SK-N-SH (cell line): ENCODE results near the gene FAM131A. TPM values are rescaled to one million over a fixed set of nuclear protein-coding genes. Genes with fewer than 3 reads are reported as not detected.

Experiments used
- CTCF ChIA-PET: fragments of 300-600, 350-600 bp; formaldehyde crosslinking; extraction: SDS; loops from one replicate; lab custom pipeline; 2021; lab: Yijun Ruan, JAX
- POLR2A ChIA-PET: fragments of 350-600 bp; sonication (Branson Sonifier 250); formaldehyde crosslinking; extraction: SDS; loops from one replicate; lab custom pipeline; 2020; ENCODE audit warnings: antibody characterized with exemption, inconsistent platforms; lab: Yijun Ruan, JAX
- DNase-seq: peaks from one replicate; pipeline ENCODE4 v3.0.0; 2012
- H2AFZ ChIP-seq: fragments of 200-600 bp; sonication (generic); 2 replicates; pipeline ENCODE4 v1.8.1; 2016; ENCODE audit warnings: antibody characterized with exemption, mild to moderate bottlenecking, low read depth
- H3F3A ChIP-seq: fragments of 200-600 bp; sonication (generic); replicated peaks from 2 replicates; pipeline ENCODE3; 2016; ENCODE audit warnings: antibody characterized with exemption, mild to moderate bottlenecking; ENCODE audit not compliant: insufficient read depth
- H3K27ac ChIP-seq, 2 experiments: fragments of 200-500 bp in 1 of 2; fragments of 200-600 bp in 1 of 2; sonication (Bioruptor generic) in 1 of 2; sonication (generic), shearing (Covaris generic) in 1 of 2; 2 replicates each; pipeline versions ENCODE4 v1.5.1 to v1.6.1; 2014 to 2016; ENCODE audit warnings: low read depth in 2 of 2, inconsistent platforms in 1 of 2, low read length in 1 of 2, mild to moderate bottlenecking in 1 of 2, mixed read lengths in 1 of 2
- H3K27me3 ChIP-seq: fragments of 200-600 bp; sonication (generic), shearing (Covaris generic); 2 replicates; pipeline ENCODE4 v1.6.1; 2016; ENCODE audit warnings: mixed run types; ENCODE audit not compliant: insufficient read depth
- H3K36me3 ChIP-seq, 2 experiments: fragments of 200-500 bp in 1 of 2; fragments of 200-600 bp in 1 of 2; sonication (Bioruptor generic) in 1 of 2; sonication (generic) in 1 of 2; replicated peaks in 1 of 2; 2 replicates each; pipeline versions ENCODE3 to v1.5.1; 2014 to 2016; ENCODE audit warnings: low read length in 1 of 2, mild to moderate bottlenecking in 1 of 2; ENCODE audit not compliant: insufficient read depth in 2 of 2, control insufficient read depth in 1 of 2
- H3K4me1 ChIP-seq, 2 experiments: fragments of 200-500 bp in 1 of 2; fragments of 200-600 bp in 1 of 2; sonication (Bioruptor generic) in 1 of 2; sonication (generic), shearing (Covaris generic) in 1 of 2; 2 replicates each; pipeline versions ENCODE4 v1.5.1 to v1.6.1; 2014 to 2016; ENCODE audit warnings: low read depth in 1 of 2, low read length in 1 of 2, mixed run types in 1 of 2; ENCODE audit not compliant: insufficient read depth in 2 of 2, control insufficient read depth in 1 of 2
- H3K4me2 ChIP-seq: fragments of 200-600 bp; sonication (generic), shearing (Covaris generic); 2 replicates; pipeline ENCODE4 v1.6.1; 2017; ENCODE audit warnings: mixed run types
- H3K4me3 ChIP-seq, 2 experiments: fragments of 200-500 bp in 1 of 2; fragments of 200-600 bp in 1 of 2; sonication (Bioruptor generic) in 1 of 2; sonication (generic), shearing (Covaris generic) in 1 of 2; 2 replicates each; pipeline versions ENCODE4 v1.5.1 to v1.8.1; 2014 to 2016; ENCODE audit warnings: low read depth in 2 of 2, inconsistent platforms in 1 of 2, low read length in 1 of 2, mild to moderate bottlenecking in 1 of 2, mixed read lengths in 1 of 2, moderate library complexity in 1 of 2
- H3K79me2 ChIP-seq: fragments of 200-600 bp; sonication (generic); 2 replicates; pipeline ENCODE4 v1.8.1; 2017; ENCODE audit warnings: mild to moderate bottlenecking; ENCODE audit not compliant: insufficient read depth
- H3K9ac ChIP-seq: fragments of 200-600 bp; sonication (generic); 2 replicates; pipeline ENCODE4 v1.6.1; 2017; ENCODE audit warnings: mixed run types
- H3K9me2 ChIP-seq: fragments of 200-600 bp; sonication (generic); 2 replicates; pipeline ENCODE4 v1.6.1; 2017; ENCODE audit warnings: mixed run types
- H3K9me3 ChIP-seq: fragments of 200-600 bp; sonication (generic); 2 replicates; pipeline ENCODE4 v1.6.1; 2017; ENCODE audit warnings: mixed run types, mild to moderate bottlenecking, moderate library complexity
- H4K20me1 ChIP-seq: fragments of 200-600 bp; sonication (generic); 2 replicates; pipeline ENCODE4 v1.6.1; 2017; ENCODE audit warnings: mild to moderate bottlenecking, mixed run types; ENCODE audit not compliant: insufficient read depth
- FOSL2 ChIP-seq: IDR thresholded peaks from 2 replicates; pipeline ENCODE4 v1.4.0; 2012; ENCODE audit warnings: low read depth, mild to moderate bottlenecking, moderate library complexity, borderline replicate concordance
- GATA2 ChIP-seq: sonication (generic); formaldehyde crosslinking; IDR thresholded peaks from 2 replicates; pipeline ENCODE4 v1.5.0; 2020; ENCODE audit warnings: mild to moderate bottlenecking, missing genetic modification reagents
- JUND ChIP-seq: IDR thresholded peaks from 2 replicates; pipeline ENCODE4 v1.4.0; 2012
- MXI1 ChIP-seq: IDR thresholded peaks from 2 replicates; pipeline ENCODE4 v1.6.1; 2012; ENCODE audit warnings: mild to moderate bottlenecking, low read depth, low read length, improper control_type of control experiment
- NFIC ChIP-seq: IDR thresholded peaks from 2 replicates; pipeline ENCODE4 v1.4.0; 2012; ENCODE audit warnings: borderline replicate concordance
- RAD21 ChIP-seq: IDR thresholded peaks from 2 replicates; pipeline ENCODE4 v1.6.1; 2012; ENCODE audit warnings: mild to moderate bottlenecking, low read length
- RCOR1 ChIP-seq: fragments of 150-350 bp; IDR thresholded peaks from 2 replicates; pipeline ENCODE4 v1.6.1; 2017; ENCODE audit warnings: antibody characterized with exemption, low read length
- RXRA ChIP-seq: IDR thresholded peaks from 2 replicates; pipeline ENCODE4 v1.4.0; 2012; ENCODE audit warnings: low read depth, mild to moderate bottlenecking, borderline replicate concordance
- SIN3A ChIP-seq: IDR thresholded peaks from 2 replicates; pipeline ENCODE4 v1.6.1; 2012; ENCODE audit warnings: low read depth, mild to moderate bottlenecking, low read length, moderate library complexity, borderline replicate concordance
- SMC3 ChIP-seq: IDR thresholded peaks from 2 replicates; pipeline ENCODE4 v1.6.1; 2012; ENCODE audit warnings: low read depth, low read length, improper control_type of control experiment
- TAF1 ChIP-seq: IDR thresholded peaks from 2 replicates; pipeline ENCODE4 v1.6.1; 2012; ENCODE audit warnings: low read depth, mild to moderate bottlenecking, low read length, moderate library complexity, borderline replicate concordance
- TCF12 ChIP-seq: IDR thresholded peaks from 2 replicates; pipeline ENCODE4 v1.4.0; 2012
- YY1 ChIP-seq: IDR thresholded peaks from 2 replicates; pipeline ENCODE4 v1.4.0; 2012; ENCODE audit warnings: low read depth, mild to moderate bottlenecking
- WGBS: methylation state at CpG from one replicate; pipeline ENCODE4 v1.1.6; 2017; ENCODE audit warnings: low lambda C conversion rate; 5-methylcytosine and 5-hydroxymethylcytosine counted together
- polyA plus RNA-seq, 3 experiments: library from polyadenylated mRNA; depleted of rRNA; stranded (reverse); fragments of >200 nt; gene quantifications; 2 replicates each; pipeline ENCODE4 v1.2.3, GENCODE V29; 2012
- TF ChIP-seq, protein P1 (sequence below): fragments of 200-600 bp; sonication (generic); IDR thresholded peaks from 2 replicates; pipeline ENCODE4 v1.6.1; 2017; ENCODE audit warnings: antibody characterized with exemption, mild to moderate bottlenecking, moderate library complexity
- TF ChIP-seq, protein P2 (sequence below): IDR thresholded peaks from 2 replicates; pipeline ENCODE4; 2012
- TF ChIP-seq, protein P3 (sequence below): IDR thresholded peaks from 2 replicates; pipeline ENCODE4 v1.4.0; 2012; ENCODE audit warnings: low read depth
- TF ChIP-seq, protein P4 (sequence below): fragments of 150-350 bp; IDR thresholded peaks from 2 replicates; pipeline ENCODE4 v1.6.1; 2016; ENCODE audit warnings: mild to moderate bottlenecking, low read depth, low read length

The FAM131A gene
- polyA plus RNA-seq, 1 of the 3 experiments (the other 2 are of a cell fraction), result 31.6 TPM

DNA sequence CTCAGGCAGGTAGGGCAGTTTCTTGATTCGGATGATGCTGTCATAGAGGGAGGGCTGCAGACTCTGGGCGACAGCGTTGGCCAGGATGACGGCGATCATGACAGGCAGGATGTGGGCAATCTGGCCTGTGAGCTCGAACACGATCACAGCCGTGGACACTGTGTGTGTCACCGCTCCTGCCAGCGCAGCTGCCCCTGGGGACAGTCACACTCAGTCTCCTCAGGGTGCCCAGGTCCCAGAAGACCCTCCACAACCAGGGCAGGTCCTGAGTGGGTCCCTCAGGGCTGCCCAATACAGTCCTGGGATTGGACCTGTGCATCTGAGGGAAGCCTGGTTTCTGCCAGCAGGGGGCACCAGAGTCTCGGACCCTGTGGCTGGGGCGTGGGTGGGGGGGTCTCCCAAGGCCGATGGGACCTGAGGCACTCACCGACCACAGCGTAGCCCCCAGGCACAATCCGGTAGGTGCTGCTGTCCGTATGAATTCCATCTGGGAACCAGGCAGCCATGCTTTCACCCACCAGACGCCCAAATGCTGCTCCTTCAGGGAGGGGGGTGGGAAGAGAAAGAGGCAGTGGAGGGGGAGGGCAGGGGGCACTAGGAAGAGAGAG, 16.8 kb downstream of the FAM131A start:
- WGBS, result 18% methylated on average over 5 of the region's 18 CpGs
- Histone ChIP-seq H3K4me3 (peak overlapping the region in 1 of 2 experiments; percentile 39; a peak in 1 of 4 replicates), H3K36me3 (peaks cover 3 to 43% of the 10 kb centered on the region in 2 experiments), H3K4me2 (no peak overlapping the region), H4K20me1 (no peaks in the 10 kb centered on the region), H2AFZ (no peak overlapping the region), H3K9ac (no peak overlapping the region), H3K27ac (no peak overlapping the region; a peak in 1 of 4 replicates), H3K9me3 (no peaks in the 10 kb centered on the region), H3F3A (no peaks in the 10 kb centered on the region), H3K9me2 (no peaks in the 10 kb centered on the region), H3K79me2 (no peaks in the 10 kb centered on the region), H3K27me3 (no peaks in the 10 kb centered on the region), H3K4me1 (peaks cover 0 to 18% of the 10 kb centered on the region in 2 experiments; a peak in 1 of 4 replicates)
- ChIA-PET CTCF (interaction anchor here (0.7 to 5.3 kb wide), 26 partner anchors 8 to 450 kb away, joined by 3 to 63 read pairs (median 4); partner anchors contain the start of genes CHRD, CLCN2, FAM131A and POLR2H), POLR2A (interaction anchor here (1.4 to 1.5 kb wide), 2 partner anchors 9 to 16 kb away, joined by 3 to 4 read pairs; no protein-coding TSS in a partner anchor)
- DNase-seq, result peak; percentile 92
- TF ChIP-seq RAD21 (peak; percentile 52), SMC3 (peak; percentile 43; the same call in 1 of the 2 replicates), JUND (no peak), RXRA (no peak), MXI1 (no peak), GATA2 (CRISPR knock-in tag) (no peak), FOSL2 (no peak), RCOR1 (0 out of 2 replicates have a peak, but pooled peaks have one; percentile 23)
- TF ChIP-seq, protein P1, sequence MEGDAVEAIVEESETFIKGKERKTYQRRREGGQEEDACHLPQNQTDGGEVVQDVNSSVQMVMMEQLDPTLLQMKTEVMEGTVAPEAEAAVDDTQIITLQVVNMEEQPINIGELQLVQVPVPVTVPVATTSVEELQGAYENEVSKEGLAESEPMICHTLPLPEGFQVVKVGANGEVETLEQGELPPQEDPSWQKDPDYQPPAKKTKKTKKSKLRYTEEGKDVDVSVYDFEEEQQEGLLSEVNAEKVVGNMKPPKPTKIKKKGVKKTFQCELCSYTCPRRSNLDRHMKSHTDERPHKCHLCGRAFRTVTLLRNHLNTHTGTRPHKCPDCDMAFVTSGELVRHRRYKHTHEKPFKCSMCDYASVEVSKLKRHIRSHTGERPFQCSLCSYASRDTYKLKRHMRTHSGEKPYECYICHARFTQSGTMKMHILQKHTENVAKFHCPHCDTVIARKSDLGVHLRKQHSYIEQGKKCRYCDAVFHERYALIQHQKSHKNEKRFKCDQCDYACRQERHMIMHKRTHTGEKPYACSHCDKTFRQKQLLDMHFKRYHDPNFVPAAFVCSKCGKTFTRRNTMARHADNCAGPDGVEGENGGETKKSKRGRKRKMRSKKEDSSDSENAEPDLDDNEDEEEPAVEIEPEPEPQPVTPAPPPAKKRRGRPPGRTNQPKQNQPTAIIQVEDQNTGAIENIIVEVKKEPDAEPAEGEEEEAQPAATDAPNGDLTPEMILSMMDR, result peak; percentile 72
- TF ChIP-seq, protein P2, sequence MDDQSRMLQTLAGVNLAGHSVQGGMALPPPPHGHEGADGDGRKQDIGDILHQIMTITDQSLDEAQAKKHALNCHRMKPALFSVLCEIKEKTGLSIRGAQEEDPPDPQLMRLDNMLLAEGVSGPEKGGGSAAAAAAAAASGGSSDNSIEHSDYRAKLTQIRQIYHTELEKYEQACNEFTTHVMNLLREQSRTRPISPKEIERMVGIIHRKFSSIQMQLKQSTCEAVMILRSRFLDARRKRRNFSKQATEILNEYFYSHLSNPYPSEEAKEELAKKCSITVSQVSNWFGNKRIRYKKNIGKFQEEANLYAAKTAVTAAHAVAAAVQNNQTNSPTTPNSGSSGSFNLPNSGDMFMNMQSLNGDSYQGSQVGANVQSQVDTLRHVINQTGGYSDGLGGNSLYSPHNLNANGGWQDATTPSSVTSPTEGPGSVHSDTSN, result no peak

- peaks cover 0 to 18% of the 10 kb centered on the region in 2 experiments; a peak in 1 of 4 replicates for H3K4me1 ChIP-seq
- POLR2A ChIA-PET, result interaction anchor here (1.4 to 1.5 kb wide), 2 partner anchors 9 to 16 kb away, joined by 3 to 4 read pairs; no protein-coding TSS in a partner anchor
- H3F3A ChIP-seq, result no peaks in the 10 kb centered on the region
- H3K9me3 ChIP-seq, result no peaks in the 10 kb centered on the region
- no peaks in the 10 kb centered on the region for H3K9me2 ChIP-seq
- H3K36me3 ChIP-seq, result peaks cover under 1 to 43% of the 10 kb centered on the region in 2 experiments
- no peak overlapping the region for H3K9ac ChIP-seq
- no peaks in the 10 kb centered on the region for H3K27me3 ChIP-seq
- no peak overlapping the region; a peak in 1 of 4 replicates for H3K27ac ChIP-seq
- H3K79me2 ChIP-seq, result no peaks in the 10 kb centered on the region
- no peaks in the 10 kb centered on the region for H4K20me1 ChIP-seq
- no peak for DNase-seq
- no peak overlapping the region for H3K4me2 ChIP-seq
- CTCF ChIA-PET, result interaction anchor here (0.7 to 5.3 kb wide), 12 partner anchors 10 to 419 kb away, joined by 3 to 63 read pairs (median 6); partner anchors contain the start of gene FAM131A
- H3K4me3 ChIP-seq, result no peak overlapping the region
- 77% methylated on average over 4 of the region's 8 CpGs for WGBS
- H2AFZ ChIP-seq, result no peak overlapping the region
- TF ChIP-seq TAF1 (no peak), NFIC (no peak), SMC3 (no peak), RXRA (no peak), YY1 (no peak), TCF12 (no peak), SIN3A (no peak)
- TF ChIP-seq, protein P3, sequence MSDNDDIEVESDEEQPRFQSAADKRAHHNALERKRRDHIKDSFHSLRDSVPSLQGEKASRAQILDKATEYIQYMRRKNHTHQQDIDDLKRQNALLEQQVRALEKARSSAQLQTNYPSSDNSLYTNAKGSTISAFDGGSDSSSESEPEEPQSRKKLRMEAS, result no peak
- TF ChIP-seq, protein P4, sequence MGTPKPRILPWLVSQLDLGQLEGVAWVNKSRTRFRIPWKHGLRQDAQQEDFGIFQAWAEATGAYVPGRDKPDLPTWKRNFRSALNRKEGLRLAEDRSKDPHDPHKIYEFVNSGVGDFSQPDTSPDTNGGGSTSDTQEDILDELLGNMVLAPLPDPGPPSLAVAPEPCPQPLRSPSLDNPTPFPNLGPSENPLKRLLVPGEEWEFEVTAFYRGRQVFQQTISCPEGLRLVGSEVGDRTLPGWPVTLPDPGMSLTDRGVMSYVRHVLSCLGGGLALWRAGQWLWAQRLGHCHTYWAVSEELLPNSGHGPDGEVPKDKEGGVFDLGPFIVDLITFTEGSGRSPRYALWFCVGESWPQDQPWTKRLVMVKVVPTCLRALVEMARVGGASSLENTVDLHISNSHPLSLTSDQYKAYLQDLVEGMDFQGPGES, result no peak
- TF ChIP-seq, protein P1, result no peak
Measured at GRCh38 chr3:184354754-184355153, 17.4 kb downstream of the FAM131A start.
